HG03045 (cell line): Measurements from ENCODE around the gene ZNF33A.
"Not testable (repeated sequence)": the region's sequence is repeated elsewhere in the genome, so short reads cannot be mapped to it uniquely, and the experiment has no call there.

ENCODE experiments used
- ATAC-seq: cut with Tn5 transposase; IDR thresholded peaks from one replicate; pipeline ENCODE4 v1.9.1; 2021; ENCODE audit warnings: mild to moderate bottlenecking, moderate library complexity; ENCODE audit not compliant: unreplicated experiment

Gene ZNF33A

DNA sequence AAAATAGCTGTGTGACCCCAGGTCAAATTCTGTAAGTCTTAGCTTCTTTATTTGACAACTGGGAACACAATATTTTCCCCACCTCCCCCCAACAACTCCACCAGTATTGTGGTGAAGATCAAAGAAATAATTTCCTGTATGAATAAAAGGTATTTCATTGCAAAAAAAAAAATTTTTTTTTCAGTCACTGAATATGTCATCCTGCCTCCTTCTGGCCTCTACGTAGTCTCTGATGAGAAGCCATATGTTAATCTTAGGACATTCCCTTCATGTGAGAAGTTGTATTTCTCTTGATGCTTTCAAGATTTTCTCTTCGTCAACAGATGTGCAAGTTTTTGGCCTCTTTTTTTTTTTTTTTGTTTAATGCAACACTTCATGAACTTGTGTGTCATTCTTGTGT lies 33.0 kb downstream of the ZNF33A start:
- no peak for ATAC-seq

DNA sequence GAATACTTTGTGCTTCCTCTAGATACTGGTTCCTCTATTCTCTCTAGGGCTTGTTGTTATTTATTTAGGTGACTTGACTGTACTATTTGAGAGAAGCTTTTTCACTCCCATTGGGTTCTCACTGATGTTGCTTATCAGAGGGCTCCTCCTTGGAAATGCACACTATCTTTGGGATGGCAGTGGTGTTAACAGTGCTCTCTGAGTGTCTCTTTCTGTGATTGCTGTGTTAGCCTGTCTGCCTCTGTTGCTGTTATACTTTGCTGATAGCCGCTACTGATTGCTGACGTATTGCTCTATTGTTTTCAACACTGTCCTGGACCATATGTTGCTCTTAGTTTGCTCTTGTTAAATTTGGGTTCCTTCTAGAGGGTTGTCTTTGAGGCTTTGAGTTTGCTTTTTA lies 34.7 kb downstream of the ZNF33A start:
- ATAC-seq, result no peak

DNA sequence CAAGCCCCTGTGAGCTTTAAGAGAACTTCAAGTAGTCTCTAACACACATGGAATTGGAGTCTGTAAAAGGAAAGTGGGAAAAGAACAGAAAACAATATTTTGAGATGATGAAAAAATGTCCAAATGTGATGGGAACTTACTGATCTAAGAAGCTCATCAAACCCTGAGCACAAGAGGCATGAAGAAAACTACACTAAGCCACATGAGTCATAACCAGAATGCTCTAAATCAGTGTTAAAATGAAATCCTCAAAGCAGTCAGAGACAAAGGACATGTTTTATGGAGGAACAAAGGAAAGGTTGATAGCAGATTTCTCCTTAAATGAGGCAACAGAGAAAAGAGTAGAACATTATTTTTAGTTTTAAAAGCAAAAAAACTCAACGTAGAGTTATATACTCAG lies 37.2 kb downstream of the ZNF33A start:
- ATAC-seq, result no peak

DNA sequence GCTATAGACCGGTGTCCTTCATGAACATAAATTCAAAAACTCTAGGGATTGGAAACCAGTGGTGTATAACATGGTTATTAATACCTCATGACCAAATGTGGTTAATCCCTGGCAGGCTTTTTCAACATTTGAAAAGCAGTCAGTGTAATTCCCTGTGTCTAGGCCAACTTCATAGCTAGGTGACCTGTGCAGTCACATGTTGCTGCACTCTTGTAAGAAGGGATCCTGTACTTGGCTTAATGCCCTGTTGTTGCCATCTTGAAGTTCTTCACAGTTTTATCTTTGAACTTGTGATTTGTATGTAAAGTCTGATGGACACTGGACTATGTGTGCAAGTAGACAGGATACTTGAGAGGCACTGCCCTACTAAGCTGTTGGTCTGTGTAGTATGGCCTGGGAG lies 39.7 kb downstream of the ZNF33A start:
- ATAC-seq, result no peak

DNA sequence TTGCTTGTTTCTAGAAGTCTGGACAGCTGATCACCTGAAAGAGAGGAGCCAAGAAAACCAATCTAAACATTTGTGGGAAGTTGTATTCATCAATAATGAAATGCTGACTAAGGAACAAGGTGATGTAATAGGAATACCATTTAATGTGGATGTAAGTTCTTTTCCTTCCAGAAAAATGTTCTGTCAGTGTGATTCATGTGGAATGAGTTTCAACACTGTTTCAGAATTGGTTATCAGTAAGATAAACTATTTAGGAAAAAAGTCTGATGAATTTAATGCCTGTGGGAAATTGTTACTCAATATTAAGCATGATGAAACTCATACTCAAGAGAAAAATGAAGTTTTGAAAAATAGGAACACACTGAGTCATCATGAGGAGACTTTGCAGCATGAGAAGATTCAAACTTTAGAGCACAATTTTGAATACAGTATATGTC lies 43.9 kb downstream of the ZNF33A start:
- no peak for ATAC-seq

DNA sequence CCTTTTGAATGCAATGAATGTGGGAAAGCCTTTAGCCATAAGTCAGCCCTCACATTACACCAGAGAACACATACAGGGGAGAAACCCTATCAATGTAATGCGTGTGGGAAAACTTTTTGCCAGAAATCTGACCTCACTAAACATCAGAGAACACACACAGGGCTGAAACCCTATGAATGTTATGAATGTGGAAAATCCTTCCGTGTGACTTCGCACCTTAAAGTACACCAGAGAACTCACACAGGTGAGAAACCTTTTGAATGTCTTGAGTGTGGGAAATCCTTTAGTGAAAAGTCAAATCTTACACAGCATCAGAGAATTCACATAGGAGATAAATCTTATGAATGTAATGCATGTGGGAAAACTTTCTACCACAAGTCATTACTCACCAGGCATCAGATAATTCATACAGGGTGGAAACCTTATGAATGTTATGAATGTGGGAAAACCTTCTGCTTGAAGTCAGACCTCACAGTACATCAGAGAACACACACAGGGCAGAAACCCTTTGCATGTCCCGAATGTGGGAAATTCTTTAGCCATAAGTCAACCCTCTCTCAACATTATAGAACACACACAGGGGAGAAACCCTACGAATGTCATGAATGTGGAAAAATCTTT lies 44.9 kb downstream of the ZNF33A start:
- not testable (repeated sequence) for ATAC-seq

DNA sequence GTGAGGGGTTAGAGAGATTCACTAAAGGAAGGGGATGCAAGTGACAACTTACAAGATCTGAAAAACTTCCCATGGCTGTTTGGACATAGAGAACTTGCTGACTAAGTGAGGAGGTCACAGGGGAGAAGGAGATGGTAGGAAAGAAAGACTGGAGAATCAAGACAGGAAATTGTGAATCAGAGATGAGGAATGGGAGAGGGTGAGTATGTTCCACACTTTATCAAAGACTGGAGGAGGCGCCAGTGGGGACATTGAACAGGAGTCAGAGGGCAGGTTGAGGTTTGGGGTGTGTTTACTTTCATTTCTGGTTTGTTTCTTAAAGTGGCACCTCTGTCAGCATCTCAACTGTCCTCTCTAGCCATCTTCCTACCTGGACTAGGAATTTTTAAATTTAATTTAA lies 59.2 kb downstream of the ZNF33A start:
- not testable (repeated sequence) for ATAC-seq

DNA sequence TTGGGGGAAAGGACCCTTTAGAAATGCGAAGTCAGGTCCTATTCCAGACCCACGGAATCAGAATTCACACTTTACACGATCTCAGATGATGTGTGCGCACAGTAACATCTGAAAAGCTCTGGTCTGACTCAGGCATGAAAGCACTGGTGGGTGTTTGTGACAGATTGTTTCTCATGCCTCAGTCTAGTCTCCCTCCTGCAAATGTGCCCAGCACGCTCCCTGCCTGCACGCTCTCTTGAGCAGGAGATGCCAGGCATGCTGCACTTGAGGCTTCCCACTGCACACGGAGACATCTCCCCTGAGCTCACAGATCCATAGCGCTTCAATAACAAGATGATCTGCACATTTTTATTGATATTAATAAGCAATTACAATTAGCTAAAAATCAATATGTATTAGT lies 60.0 kb downstream of the ZNF33A start:
- ATAC-seq, result no peak

DNA sequence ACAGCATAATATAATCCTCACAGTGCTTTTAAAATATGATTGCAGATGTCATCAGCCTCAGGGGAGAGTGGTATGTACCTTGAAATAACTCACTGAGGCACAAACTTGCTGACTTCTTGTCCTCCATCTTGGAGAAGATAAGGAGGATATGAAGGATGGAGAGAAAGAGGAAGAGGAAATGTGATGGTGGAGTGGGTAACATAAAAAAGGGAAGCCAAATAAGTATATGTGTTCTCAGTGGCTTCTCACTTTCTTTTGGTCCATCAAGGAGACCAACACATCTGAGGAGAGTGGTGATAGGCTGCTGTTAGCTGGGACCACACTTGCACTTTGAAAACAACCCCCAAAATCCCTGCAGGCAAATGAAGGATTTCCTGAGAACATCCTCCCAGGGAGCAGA lies 62.1 kb downstream of the ZNF33A start:
- ATAC-seq, result no peak

DNA sequence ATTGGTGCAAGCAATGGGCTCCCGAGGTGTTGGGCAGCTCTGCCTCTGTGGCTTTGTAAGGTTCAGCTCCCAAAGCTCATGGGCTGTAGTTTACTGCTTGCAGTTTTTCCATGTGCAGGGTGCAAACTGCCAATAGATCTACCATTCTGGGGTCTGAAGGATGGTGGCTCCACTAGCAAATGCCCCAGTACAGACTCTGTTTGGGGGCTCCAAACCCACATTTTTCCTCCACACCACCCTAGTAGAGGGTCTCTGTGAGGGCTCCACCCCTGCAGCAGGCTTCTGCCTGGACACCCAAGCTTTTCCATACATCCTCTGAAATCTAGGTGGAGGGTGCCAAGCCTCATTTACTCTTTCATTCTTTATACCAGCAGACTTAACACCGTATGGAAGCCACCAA lies 66.2 kb downstream of the ZNF33A start:
- no peak for ATAC-seq

DNA sequence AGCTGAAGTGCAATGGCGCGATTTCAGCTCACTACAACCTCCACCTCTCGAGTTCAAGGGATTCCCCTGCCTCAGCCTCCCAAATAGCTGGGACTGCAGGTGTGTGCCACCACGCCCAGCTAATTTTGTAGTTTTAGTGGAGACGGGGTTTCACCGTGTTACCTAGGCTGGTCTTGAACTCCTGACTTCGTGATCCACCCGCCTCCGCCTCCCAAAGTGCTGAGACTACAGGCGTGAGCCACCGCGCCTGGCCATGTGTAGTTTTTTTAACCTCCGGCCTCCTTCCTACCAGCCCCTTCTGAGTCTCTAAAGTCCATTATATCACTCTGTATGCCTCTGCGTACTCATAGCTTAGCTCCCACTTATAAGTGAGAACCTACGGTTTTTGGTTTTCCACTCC lies 82.8 kb downstream of the ZNF33A start:
- not testable (repeated sequence) for ATAC-seq

DNA sequence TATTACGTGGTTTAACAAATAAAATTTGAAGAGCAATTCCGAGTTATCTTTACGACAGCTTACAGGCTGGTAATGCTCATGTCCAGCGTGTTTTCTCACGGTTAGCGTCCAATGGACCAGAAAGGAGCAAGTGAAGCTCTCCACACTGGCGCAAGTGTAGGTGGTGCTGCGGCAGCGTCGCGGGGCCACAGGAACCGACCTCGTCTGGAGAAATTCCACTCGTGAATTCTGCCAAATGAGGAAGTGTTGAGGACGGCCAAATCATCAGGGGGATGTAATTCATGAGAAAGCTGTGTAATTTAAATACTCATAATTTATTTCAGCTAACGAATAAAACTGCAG lies 83.3 kb downstream of the ZNF33A start:
- ATAC-seq, result peak; percentile 21

DNA sequence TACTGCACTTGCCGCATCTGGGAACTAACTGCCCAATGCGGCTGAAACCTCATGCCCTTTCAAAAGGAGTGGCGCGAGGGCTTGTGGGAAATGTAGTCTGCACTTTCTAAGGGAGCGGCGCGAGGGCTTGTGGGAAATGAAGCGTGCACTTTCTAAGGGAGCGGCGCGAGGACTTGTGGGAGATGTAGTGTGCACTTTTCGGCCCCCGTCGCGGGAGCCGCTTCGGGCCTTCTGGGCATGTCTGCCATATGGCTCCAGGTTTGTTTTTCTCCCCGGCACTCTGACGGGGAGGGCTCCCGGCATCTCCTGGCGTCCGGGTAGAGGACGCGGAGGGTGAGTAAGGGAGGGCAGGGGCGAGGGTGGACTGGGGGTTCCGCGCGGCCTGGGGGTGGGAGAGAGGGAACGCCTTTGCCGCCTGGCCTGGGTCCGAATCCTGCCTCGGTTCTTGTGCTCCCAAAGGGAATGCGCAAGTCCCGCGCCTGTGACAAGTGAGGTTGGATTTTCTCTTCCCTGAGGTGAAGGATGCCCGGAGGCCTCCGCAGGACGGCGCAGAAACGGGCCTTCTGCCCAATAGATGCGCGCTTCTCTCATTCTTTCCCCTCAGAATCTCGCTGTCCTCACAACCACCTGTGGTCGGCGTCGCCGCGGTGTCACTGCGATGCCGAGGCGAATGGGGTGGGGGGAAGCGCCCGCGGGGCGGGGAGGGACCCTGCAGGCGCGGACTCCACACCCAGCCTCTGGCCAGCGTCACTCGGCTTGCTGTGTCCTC lies 83.9 kb downstream of the ZNF33A start, which contains the start of gene ZNF37A:
ZNF37A (plus strand) TSS at position 180 of the 769 bp plus-strand sequence. CDS start 2,281 bp downstream, outside the sequence.
- ATAC-seq, result peak; percentile 97

DNA sequence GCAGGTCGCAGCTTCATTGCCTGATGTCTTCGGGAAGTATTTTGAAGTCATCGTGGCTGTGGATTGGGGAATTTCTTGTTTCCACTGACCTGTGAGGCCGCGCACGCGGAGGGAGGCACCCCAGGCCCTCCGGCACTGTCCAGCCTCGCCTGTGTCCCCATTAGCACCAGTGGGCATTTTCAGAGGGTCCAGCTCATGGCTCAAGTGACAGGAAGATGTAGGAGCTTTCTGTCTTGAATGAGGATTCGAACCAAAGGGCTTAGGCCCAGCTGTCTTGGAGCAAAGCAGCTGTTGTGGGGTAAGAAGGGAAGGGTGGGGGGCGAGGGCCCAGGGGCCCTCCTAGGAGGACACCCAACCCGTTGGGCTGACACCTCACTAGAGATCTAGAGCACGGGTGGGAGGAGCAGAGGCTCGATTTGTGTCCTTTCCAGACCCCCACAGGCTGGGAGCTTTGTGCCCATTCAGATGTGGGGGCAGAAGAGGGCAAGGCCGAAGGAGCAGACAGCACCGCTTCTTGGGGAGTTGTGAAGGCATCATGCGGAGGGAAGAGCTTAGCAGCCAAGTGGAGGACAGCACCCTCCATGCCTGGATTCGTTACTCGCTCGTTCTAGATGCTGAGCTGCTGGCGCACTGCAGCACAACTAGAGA lies 84.6 kb downstream of the ZNF33A start:
- no peak for ATAC-seq

DNA sequence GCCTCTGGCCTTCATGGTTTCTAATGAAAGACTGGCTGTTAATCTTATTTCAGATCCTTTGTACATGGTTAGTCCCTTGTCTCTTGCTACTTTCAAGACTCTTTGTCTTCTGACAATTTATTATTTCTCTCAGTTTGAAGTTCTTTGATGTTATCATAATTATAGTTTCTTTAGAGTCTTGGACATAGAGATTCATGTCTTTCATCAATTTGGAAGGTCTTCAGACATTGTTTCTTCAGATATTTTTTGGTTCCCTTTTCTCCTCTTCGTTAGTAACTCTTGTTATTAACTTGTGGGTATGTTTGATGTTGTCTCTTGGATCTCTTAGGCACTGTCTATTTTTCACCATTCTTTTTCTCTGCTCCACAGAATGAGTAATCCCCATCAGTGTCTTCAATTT lies 92.4 kb downstream of the ZNF33A start:
- no peak for ATAC-seq

DNA sequence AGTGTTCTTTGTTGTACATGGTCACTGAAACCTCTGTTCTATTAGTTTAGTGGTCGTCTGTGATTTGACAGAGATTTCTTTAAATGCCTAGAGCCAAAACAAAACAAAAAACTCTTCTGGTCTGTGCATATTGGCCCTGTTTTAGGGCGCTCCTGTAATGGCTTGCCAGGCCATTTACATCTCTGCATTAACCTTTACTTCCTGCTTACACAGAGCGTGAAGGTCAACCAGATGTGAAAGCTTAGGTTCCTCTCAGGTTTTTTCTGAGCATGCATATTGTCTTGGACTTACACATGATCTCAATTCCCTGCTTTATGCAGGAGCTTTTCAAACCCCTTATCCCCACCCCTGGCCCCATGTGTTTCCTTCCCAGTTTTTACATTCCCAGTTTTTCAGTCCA lies 93.3 kb downstream of the ZNF33A start:
- ATAC-seq, result no peak

DNA sequence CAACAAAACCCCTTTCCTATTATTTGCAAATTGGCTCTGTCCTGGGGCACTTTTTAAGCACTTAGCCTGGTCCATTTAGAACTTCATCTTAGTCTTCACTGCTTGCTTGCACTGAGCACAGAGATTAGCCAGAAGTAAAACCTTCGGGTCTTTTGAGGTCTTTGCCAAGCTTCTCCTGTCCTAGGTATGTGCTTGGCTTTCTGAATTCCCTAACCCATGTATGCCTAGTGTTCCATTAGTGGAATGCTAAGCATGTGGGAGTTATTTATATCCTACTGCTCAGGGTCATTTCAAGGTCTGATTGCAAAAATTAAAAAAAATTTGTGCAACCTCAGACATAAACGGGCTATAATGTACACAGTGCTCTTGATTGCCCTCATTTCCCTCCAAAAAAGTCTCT lies 101.7 kb downstream of the ZNF33A start:
- no peak for ATAC-seq
